GM23338 (cell line): ENCODE data around the gene RAB3IL1.

Source experiments
- CREB1 ChIP-seq: fragments of 250-450 bp; sonication (Bioruptor Pico); IDR thresholded peaks from 2 replicates; pipeline ENCODE4 v1.5.0; 2020; ENCODE audit warnings: low read depth, mild to moderate bottlenecking, moderate library complexity
- CTCF ChIP-seq, 2 experiments: fragments of 200-600 bp in 1 of 2; sonication (generic) in 1 of 2; conservative IDR thresholded peaks; 2 replicates each; pipeline versions ENCODE4 v1.5.1 to v1.6.1; 2016 to 2017; ENCODE audit warnings: antibody characterized with exemption in 2 of 2, low read depth in 2 of 2, mild to moderate bottlenecking in 2 of 2, moderate library complexity in 1 of 2
- EZH2 ChIP-seq: fragments of 200-600 bp; sonication (generic); IDR thresholded peaks from one replicate; pipeline ENCODE4 v1.8.0; 2017; ENCODE audit warnings: antibody characterized with exemption, mild to moderate bottlenecking, low read depth; ENCODE audit not compliant: unreplicated experiment
- POLR2AphosphoS5 ChIP-seq: IDR thresholded peaks from 2 replicates; pipeline ENCODE4 v1.6.1; 2016; ENCODE audit warnings: antibody characterized with exemption, low read depth
- TF ChIP-seq, protein P1 (sequence below): IDR thresholded peaks from one replicate; pipeline ENCODE4 v1.6.1; 2018; ENCODE audit warnings: antibody characterized with exemption; ENCODE audit not compliant: unreplicated experiment

DNA sequence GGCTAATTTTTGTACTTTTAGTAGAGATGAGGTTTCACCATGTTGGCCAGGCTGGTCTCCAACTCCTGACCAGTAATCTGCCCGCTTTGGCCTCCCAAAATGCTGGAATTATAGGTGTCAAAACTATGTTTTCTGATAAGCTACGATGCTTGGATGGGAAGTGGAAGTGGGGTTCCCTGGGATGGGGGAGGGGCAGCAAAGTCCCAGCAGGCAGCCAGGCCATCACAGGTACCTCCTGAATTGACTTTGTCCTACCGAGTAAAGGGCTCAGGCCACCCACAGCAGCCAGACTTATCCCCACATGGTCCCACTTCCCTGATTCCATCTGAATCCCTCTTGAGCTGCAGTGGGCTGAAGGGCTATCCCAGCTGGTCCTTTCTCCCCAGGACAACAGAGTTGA, 43.2 kb upstream of the RAB3IL1 start:
- TF ChIP-seq CTCF (conservative IDR thresholded peaks at IDR 0.05; ENCODE audit: low read depth in 2 of 2): no peak
- TF ChIP-seq EZH2: no peak
- no peak for TF ChIP-seq CREB1 (CRISPR knock-in tag)
- TF ChIP-seq, protein P1, sequence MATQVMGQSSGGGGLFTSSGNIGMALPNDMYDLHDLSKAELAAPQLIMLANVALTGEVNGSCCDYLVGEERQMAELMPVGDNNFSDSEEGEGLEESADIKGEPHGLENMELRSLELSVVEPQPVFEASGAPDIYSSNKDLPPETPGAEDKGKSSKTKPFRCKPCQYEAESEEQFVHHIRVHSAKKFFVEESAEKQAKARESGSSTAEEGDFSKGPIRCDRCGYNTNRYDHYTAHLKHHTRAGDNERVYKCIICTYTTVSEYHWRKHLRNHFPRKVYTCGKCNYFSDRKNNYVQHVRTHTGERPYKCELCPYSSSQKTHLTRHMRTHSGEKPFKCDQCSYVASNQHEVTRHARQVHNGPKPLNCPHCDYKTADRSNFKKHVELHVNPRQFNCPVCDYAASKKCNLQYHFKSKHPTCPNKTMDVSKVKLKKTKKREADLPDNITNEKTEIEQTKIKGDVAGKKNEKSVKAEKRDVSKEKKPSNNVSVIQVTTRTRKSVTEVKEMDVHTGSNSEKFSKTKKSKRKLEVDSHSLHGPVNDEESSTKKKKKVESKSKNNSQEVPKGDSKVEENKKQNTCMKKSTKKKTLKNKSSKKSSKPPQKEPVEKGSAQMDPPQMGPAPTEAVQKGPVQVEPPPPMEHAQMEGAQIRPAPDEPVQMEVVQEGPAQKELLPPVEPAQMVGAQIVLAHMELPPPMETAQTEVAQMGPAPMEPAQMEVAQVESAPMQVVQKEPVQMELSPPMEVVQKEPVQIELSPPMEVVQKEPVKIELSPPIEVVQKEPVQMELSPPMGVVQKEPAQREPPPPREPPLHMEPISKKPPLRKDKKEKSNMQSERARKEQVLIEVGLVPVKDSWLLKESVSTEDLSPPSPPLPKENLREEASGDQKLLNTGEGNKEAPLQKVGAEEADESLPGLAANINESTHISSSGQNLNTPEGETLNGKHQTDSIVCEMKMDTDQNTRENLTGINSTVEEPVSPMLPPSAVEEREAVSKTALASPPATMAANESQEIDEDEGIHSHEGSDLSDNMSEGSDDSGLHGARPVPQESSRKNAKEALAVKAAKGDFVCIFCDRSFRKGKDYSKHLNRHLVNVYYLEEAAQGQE: no peak
- no peak for TF ChIP-seq POLR2AphosphoS5
